BLaER1 treated with 17β-estradiol and CSF1 and Interleukin-3, amounts not matched to agents 10 nM and 100 nM (cell line): ENCODE data around the gene TMEM182.
A peak's percentile ranks its signal among the peaks of the same experiment; 100 is the strongest.

Source experiments
- H3K27ac ChIP-seq, 11 experiments: shearing (Covaris generic); formaldehyde crosslinking; 2 replicates each; pipeline ENCODE4 v1.8.1; 2022
- H3K27me3 ChIP-seq, 11 experiments: shearing (Covaris generic); formaldehyde crosslinking; 2 replicates each; pipeline ENCODE4 v1.8.1; 2022
- H3K36me3 ChIP-seq, 11 experiments: shearing (Covaris generic); formaldehyde crosslinking; 2 replicates each; pipeline ENCODE4 v1.8.1; 2022
- H3K4me1 ChIP-seq, 10 experiments: shearing (Covaris generic); formaldehyde crosslinking; 2 replicates each; pipeline ENCODE4 v1.8.1; 2022
- H3K4me2 ChIP-seq, 11 experiments: shearing (Covaris generic); formaldehyde crosslinking; 2 replicates each; pipeline ENCODE4 v1.8.1; 2022
- H3K4me3 ChIP-seq, 10 experiments: shearing (Covaris generic); formaldehyde crosslinking; 2 replicates each; pipeline ENCODE4 v1.8.1; 2022
- H3K9ac ChIP-seq, 11 experiments: shearing (Covaris generic); formaldehyde crosslinking; 2 replicates each; pipeline ENCODE4 v1.8.1; 2022
- H3K9me3 ChIP-seq, 11 experiments: shearing (Covaris generic); formaldehyde crosslinking; replicated peaks in 1 of 11; 2 replicates each; pipeline ENCODE4 v1.8.1; 2022
- H4K20me1 ChIP-seq, 11 experiments: shearing (Covaris generic); formaldehyde crosslinking; 2 replicates each; pipeline ENCODE4 v1.8.1; 2022
- Cebpa-rat ChIP-seq, 11 experiments: shearing (Covaris generic); IDR thresholded peaks; 2 replicates each; pipeline ENCODE4 v1.8.1; 2022

The TMEM182 gene

GRCh38 chr2:102837626-102838198 is 75.9 kb downstream of the TMEM182 start:
- TF ChIP-seq Cebpa-rat (IDR thresholded peaks at IDR 0.05) = no peak
- H3K4me2 ChIP-seq = no peak overlapping the region
- no peaks in the 10 kb centered on the region for H4K20me1 ChIP-seq
- no peaks in the 10 kb centered on the region for H3K4me1 ChIP-seq
- no peaks in the 10 kb centered on the region for H3K27me3 ChIP-seq
- H3K36me3 ChIP-seq = no peaks in the 10 kb centered on the region
- H3K9ac ChIP-seq = no peak overlapping the region
- no peak overlapping the region for H3K27ac ChIP-seq
- no peaks in the 10 kb centered on the region for H3K9me3 ChIP-seq
- no peak overlapping the region for H3K4me3 ChIP-seq

DNA sequence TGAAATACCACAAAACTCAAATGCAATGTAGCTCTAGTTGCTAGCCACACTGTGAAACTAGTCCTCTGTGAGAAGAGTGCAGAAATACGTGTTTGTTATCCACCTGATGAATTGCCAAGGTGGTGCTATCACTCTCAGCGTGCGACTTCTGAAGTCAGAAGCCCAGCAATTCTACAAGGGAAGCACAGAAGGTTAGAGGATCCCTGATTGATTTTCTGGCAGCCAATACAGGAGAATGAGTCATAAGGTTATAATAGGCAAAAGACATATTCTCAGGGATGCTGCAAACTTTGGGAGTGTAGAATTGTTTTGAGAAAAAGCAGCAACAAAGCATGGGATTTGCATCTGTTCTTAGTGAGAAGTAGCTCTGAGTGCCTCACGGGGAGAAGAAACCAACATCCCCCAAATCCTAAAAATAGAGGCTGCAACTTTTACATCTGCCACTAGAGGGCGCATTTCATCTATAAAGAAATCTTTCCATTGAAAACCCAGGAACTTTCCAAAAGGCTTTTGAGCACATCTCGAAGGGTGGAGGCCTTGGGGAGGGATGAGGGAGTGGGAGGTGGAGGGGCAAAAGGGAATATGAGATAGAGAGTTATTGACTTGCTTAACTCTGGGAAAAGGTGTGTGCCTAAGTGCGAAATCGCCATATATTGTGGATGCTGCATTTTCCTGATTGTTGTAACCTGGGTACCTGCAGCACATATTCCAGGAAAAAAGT is 78.0 kb downstream of the TMEM182 start:
- H3K27me3 ChIP-seq = no peaks in the 10 kb centered on the region
- H3K27ac ChIP-seq = no peak overlapping the region
- H3K36me3 ChIP-seq = no peaks in the 10 kb centered on the region
- no peak overlapping the region for H3K4me2 ChIP-seq
- TF ChIP-seq Cebpa-rat (IDR thresholded peaks at IDR 0.05) = no peak
- no peaks in the 10 kb centered on the region for H3K9me3 ChIP-seq
- no peak overlapping the region for H3K4me3 ChIP-seq
- no peaks in the 10 kb centered on the region for H3K4me1 ChIP-seq
- no peak overlapping the region for H3K9ac ChIP-seq
- H4K20me1 ChIP-seq = no peaks in the 10 kb centered on the region

DNA sequence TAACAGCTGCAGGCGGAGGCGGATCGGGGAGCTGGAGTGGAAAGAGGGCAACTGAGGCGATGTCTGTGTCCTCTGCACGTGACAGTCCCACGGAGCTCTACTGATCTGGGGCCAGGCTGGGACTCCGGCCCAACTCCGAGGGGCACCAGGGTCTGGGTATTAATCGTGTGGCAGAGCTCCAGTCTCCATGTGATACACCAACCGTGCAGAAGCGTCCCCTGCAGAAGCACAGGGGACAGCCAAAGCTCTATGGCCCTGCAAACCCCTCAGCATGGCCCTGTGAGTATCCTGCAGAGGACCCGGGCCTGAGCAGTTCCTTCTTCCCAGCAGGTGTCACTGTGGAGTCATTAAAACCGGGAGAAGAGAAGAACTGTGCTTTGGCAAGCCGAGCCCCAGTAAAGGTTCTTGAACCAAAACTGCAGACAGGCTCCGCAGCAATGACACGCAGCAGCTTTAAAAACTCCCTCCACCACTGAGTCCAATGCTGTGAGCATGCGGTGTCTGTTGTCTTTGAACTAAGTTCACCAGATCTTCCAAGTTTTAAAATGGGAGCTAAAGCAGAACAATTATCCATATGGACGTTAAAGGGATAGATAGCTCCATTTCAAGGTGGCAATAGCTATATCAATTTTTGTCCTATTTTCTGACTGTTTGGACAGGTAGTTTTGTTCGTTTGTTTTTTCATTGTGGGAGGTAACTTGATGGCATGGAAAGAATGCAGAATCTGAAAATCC is 79.4 kb downstream of the TMEM182 start:
- H4K20me1 ChIP-seq = no peaks in the 10 kb centered on the region
- H3K36me3 ChIP-seq = no peaks in the 10 kb centered on the region
- no peaks in the 10 kb centered on the region for H3K4me1 ChIP-seq
- no peak for TF ChIP-seq Cebpa-rat (IDR thresholded peaks at IDR 0.05)
- no peak overlapping the region for H3K9ac ChIP-seq
- H3K4me3 ChIP-seq = no peak overlapping the region
- no peak overlapping the region for H3K4me2 ChIP-seq
- H3K9me3 ChIP-seq = no peaks in the 10 kb centered on the region
- no peaks in the 10 kb centered on the region for H3K27me3 ChIP-seq
- no peak overlapping the region for H3K27ac ChIP-seq

DNA sequence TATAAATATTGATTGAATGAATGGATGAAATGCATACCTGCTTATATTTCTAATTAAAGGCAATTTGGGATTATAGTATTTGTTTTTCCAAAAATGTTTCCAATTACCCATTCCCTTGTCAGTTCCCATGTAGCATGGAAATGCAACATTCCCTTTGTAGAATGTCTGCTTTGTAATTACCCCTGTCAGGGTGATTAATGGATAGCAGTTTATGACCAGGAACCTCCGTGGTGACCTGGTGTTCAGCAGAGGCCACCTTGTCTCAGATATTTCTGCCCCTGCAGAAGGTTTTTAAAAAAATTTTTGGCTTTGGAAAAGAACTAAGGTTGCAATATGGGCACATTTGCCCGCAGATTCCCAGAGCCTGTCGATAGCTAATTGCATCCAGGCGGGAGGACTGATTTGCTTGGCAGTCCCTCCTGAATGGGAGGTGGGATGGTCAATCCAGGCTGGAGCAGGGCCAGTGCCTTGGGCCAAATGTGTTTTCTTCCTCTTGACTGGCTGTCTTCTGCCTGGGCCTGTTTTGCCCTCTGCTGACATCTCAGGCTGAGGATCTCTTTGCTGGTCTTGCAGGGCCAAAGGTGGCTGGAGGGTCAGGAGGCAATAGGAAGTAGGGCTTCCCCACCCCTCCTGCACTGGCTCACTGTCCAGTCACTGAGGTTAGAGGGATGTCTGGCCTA is 82.1 kb downstream of the TMEM182 start:
- Histone ChIP-seq H3K9ac (no peak overlapping the region), H3K27ac (no peak overlapping the region), H3K4me1 (no peaks in the 10 kb centered on the region), H4K20me1 (no peaks in the 10 kb centered on the region), H3K9me3 (no peaks in the 10 kb centered on the region), H3K36me3 (no peaks in the 10 kb centered on the region), H3K27me3 (no peaks in the 10 kb centered on the region), H3K4me3 (no peak overlapping the region), H3K4me2 (no peak overlapping the region)
- no peak for TF ChIP-seq Cebpa-rat (IDR thresholded peaks at IDR 0.05)

DNA sequence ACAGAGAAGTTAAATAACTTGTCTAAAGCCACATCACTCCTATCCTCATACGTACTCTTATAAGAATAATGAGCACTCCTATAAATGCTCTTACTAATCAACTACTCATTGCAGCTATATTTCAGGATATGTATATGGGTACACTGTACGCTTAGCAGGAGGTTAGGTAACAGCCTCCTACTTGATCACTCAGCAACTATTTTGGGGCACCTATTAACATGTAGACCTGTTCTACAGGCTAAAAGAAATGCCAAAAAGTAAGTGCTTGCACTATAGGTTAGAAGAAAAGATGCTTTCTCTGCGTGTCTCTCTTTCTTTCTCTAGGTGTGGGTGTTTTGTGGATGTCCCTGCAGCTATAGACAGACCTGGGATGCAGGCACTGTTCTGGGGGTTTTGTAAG is 83.1 kb downstream of the TMEM182 start:
- Histone ChIP-seq H3K9ac (no peak overlapping the region), H3K36me3 (no peaks in the 10 kb centered on the region), H3K4me1 (no peaks in the 10 kb centered on the region), H3K4me3 (no peak overlapping the region), H3K4me2 (no peak overlapping the region), H3K27ac (no peak overlapping the region), H3K9me3 (no peaks in the 10 kb centered on the region), H4K20me1 (no peaks in the 10 kb centered on the region), H3K27me3 (no peaks in the 10 kb centered on the region)
- TF ChIP-seq Cebpa-rat (IDR thresholded peaks at IDR 0.05) = no peak

DNA sequence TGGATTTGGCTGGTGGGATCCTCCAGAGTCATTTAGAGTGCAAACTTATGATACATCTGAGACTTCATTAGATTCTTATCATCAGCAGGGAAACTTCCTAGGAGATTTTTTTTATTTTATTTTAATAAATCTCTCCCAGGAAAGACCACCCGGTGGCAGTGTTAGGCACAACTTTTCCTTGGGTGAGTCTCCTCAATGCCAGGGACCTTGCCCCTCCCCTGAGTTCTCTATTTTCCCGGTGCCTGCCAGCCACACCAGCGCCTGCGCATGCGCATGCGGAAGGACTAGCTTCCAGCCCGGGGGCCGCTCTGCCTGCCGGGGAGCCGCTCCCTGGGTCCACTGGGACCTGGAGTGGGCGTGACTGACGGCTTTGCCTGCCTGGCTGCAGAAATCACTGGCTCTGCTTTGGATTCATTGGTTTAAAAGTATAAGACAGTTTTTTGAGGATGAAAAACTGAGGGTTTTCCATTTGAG is 86.6 kb downstream of the TMEM182 start:
- Histone ChIP-seq H3K4me1 (no peaks in the 10 kb centered on the region), H3K27ac (no peak overlapping the region), H3K9me3 (peaks cover 2 to 10% (median 6%) of the 10 kb centered on the region in 11 experiments; a peak in 15 of 22 replicates), H3K36me3 (no peaks in the 10 kb centered on the region), H3K4me3 (no peak overlapping the region), H3K4me2 (peak overlapping the region in 2 of 11 experiments; percentile 3 to 21; a peak in 2 of 22 replicates), H3K27me3 (no peaks in the 10 kb centered on the region), H4K20me1 (no peaks in the 10 kb centered on the region), H3K9ac (no peak overlapping the region)
- TF ChIP-seq Cebpa-rat (IDR thresholded peaks at IDR 0.05) = no peak

DNA sequence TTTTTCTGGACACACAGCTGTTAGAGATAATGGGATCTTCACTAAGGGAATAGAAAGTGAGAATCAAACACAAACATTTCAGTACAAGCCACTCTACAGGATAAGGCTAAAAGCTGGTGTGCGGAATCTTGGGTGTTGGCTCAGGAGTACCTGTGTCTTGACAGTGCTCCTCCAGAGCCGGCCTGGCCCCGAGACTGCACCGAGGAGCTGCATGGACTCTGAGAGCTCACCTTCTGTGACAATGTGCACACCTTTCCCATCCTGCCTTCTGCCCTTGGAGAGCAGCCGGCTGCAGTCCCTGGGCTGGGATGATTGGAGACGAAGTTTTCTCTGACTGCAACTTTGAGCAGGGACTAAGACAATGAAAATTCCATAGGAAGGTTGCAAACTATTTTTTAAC is 89.1 kb downstream of the TMEM182 start:
- H3K27me3 ChIP-seq = no peaks in the 10 kb centered on the region

GRCh38 chr2:102852867-102853266 is 91.0 kb downstream of the TMEM182 start:
- Histone ChIP-seq H3K27ac (no peak overlapping the region), H3K4me2 (no peak overlapping the region), H3K27me3 (no peaks in the 10 kb centered on the region), H3K4me3 (no peak overlapping the region), H3K4me1 (no peaks in the 10 kb centered on the region), H3K9ac (no peak overlapping the region), H3K36me3 (no peaks in the 10 kb centered on the region; a peak in 1 of 22 replicates), H4K20me1 (no peaks in the 10 kb centered on the region), H3K9me3 (peaks cover 22 to 39% (median 29%) of the 10 kb centered on the region in 11 experiments)
- TF ChIP-seq Cebpa-rat (IDR thresholded peaks at IDR 0.05) = no peak

More for the DNA sequence above, 89.1 kb downstream of the TMEM182 start:
- Histone ChIP-seq H3K36me3 (no peaks in the 10 kb centered on the region; a peak in 1 of 22 replicates), H3K27ac (no peak overlapping the region), H3K9ac (no peak overlapping the region), H3K4me2 (no peak overlapping the region), H3K4me1 (no peaks in the 10 kb centered on the region), H4K20me1 (no peaks in the 10 kb centered on the region), H3K4me3 (no peak overlapping the region), H3K9me3 (peaks cover 21 to 35% (median 28%) of the 10 kb centered on the region in 11 experiments)
- TF ChIP-seq Cebpa-rat (IDR thresholded peaks at IDR 0.05) = no peak
